IMR-90 (cell line): ENCODE data around the gene STAG2. TPM values are rescaled to one million over a fixed set of nuclear protein-coding genes. Genes with fewer than 3 reads are reported as not detected.

Experiments used
- ATAC-seq: fragments of 200-7000 bp; cut with Tn5 transposase; 2 replicates; pipeline ENCODE4 v1.9.1; 2020; ENCODE audit warnings: low read depth, mild to moderate bottlenecking, moderate library complexity
- BruUV-seq: library from RNA; stranded (reverse); fragments of 400-500 nt; replicated peaks from 2 replicates; lab custom pipeline; 2021; lab: Mats Ljungman, UMichigan
- CTCF ChIA-PET: fragments of 300-600 bp; formaldehyde crosslinking; extraction: SDS; loops from one replicate; lab custom pipeline; 2021; ENCODE audit warnings: antibody characterized with exemption; lab: Yijun Ruan, JAX
- POLR2A ChIA-PET: fragments of 300-600 bp; sonication (Branson Sonifier 250); formaldehyde crosslinking; loops from one replicate; lab custom pipeline; 2022; ENCODE audit warnings: antibody characterized with exemption; ENCODE audit not compliant: unreplicated experiment; lab: Charles Lee
- DNase-seq: peaks from one replicate; pipeline ENCODE4 v3.0.0; 2013
- H2AFZ ChIP-seq: replicated peaks from 2 replicates; pipeline ENCODE3; 2013; ENCODE audit warnings: low read length, mild to moderate bottlenecking; ENCODE audit not compliant: poor library complexity
- H2AK5ac ChIP-seq: 2 replicates; pipeline ENCODE4 v1.6.1; 2013; ENCODE audit warnings: low read depth, low read length, inconsistent platforms
- H2AK9ac ChIP-seq: replicated peaks from 2 replicates; pipeline ENCODE3; 2013; ENCODE audit warnings: mild to moderate bottlenecking, low read depth, low read length, moderate library complexity; ENCODE audit not compliant: poor library complexity
- H2BK120ac ChIP-seq: 2 replicates; pipeline ENCODE4 v1.6.1; 2013; ENCODE audit warnings: low read depth, low read length, inconsistent platforms
- H2BK15ac ChIP-seq: 3 replicates; pipeline ENCODE4 v1.6.1; 2013; ENCODE audit warnings: low read depth, low read length, inconsistent platforms
- H2BK20ac ChIP-seq: 2 replicates; pipeline ENCODE4 v1.6.1; 2013; ENCODE audit warnings: low read depth, mild to moderate bottlenecking, inconsistent platforms, low read length, moderate library complexity
- H2BK5ac ChIP-seq: 2 replicates; pipeline ENCODE4 v1.6.1; 2013; ENCODE audit warnings: mild to moderate bottlenecking, low read depth, low read length, inconsistent platforms; ENCODE audit not compliant: poor library complexity, severe bottlenecking
- H3K14ac ChIP-seq: replicated peaks from 2 replicates; pipeline ENCODE4 v1.6.1; 2013; ENCODE audit warnings: low read depth, low read length, inconsistent platforms
- H3K18ac ChIP-seq: 2 replicates; pipeline ENCODE4 v1.6.1; 2013; ENCODE audit warnings: low read depth, low read length, control low read depth
- H3K23ac ChIP-seq: 2 replicates; pipeline ENCODE4 v1.6.1; 2013; ENCODE audit warnings: low read depth, low read length, inconsistent platforms
- H3K27ac ChIP-seq: 2 replicates; pipeline ENCODE4 v1.5.1; 2013; ENCODE audit warnings: mild to moderate bottlenecking, control low read depth, low read length; ENCODE audit not compliant: insufficient read depth
- H3K27me3 ChIP-seq: 2 replicates; pipeline ENCODE4 v1.6.1; 2013; ENCODE audit warnings: low read length; ENCODE audit not compliant: control insufficient read depth, insufficient read depth
- H3K36me3 ChIP-seq: 2 replicates; pipeline ENCODE4 v1.6.1; 2013; ENCODE audit warnings: low read length, mixed read lengths; ENCODE audit not compliant: control insufficient read depth, insufficient read depth
- H3K4ac ChIP-seq: 2 replicates; pipeline ENCODE4 v1.6.1; 2013; ENCODE audit warnings: low read depth, low read length, inconsistent platforms
- H3K4me1 ChIP-seq: 2 replicates; pipeline ENCODE4 v1.6.1; 2013; ENCODE audit warnings: low read length, mixed read lengths; ENCODE audit not compliant: control insufficient read depth, insufficient read depth
- H3K4me2 ChIP-seq: 2 replicates; pipeline ENCODE4 v1.6.1; 2013; ENCODE audit warnings: low read depth, mild to moderate bottlenecking, control low read depth, low read length, moderate library complexity
- H3K4me3 ChIP-seq: 2 replicates; pipeline ENCODE4 v1.5.1; 2013; ENCODE audit warnings: low read depth, mild to moderate bottlenecking, control low read depth, low read length, moderate library complexity; ENCODE audit not compliant: insufficient read depth
- H3K56ac ChIP-seq: 2 replicates; pipeline ENCODE4 v1.6.1; 2013; ENCODE audit warnings: low read length, inconsistent platforms; ENCODE audit not compliant: insufficient read depth; ENCODE audit errors: extremely low read depth
- H3K79me1 ChIP-seq, 2 experiments: 2 replicates each; pipeline ENCODE4 v1.6.1; 2013; ENCODE audit warnings: low read length in 2 of 2, inconsistent platforms in 1 of 2, low read depth in 1 of 2
- H3K9ac ChIP-seq: 2 replicates; pipeline ENCODE4 v1.6.1; 2013; ENCODE audit warnings: low read depth, low read length, control low read depth
- H3K9me1 ChIP-seq: 2 replicates; pipeline ENCODE4 v1.6.1; 2013; ENCODE audit warnings: low read length, inconsistent platforms; ENCODE audit not compliant: insufficient read depth
- H3K9me3 ChIP-seq: 2 replicates; pipeline ENCODE4 v1.6.1; 2013; ENCODE audit warnings: low read length; ENCODE audit not compliant: control insufficient read depth, insufficient read depth
- H4K20me1 ChIP-seq: 2 replicates; pipeline ENCODE4 v1.6.1; 2013; ENCODE audit warnings: low read length, inconsistent platforms; ENCODE audit not compliant: insufficient read depth
- H4K5ac ChIP-seq: 2 replicates; pipeline ENCODE4 v1.6.1; 2013; ENCODE audit warnings: mild to moderate bottlenecking, low read depth, low read length, control low read depth
- H4K8ac ChIP-seq, 2 experiments: 2 replicates each; pipeline ENCODE4 v1.6.1; 2013; ENCODE audit warnings: low read depth in 2 of 2, low read length in 2 of 2, control low read depth in 1 of 2, inconsistent platforms in 1 of 2
- H4K91ac ChIP-seq: 2 replicates; pipeline ENCODE4 v1.6.1; 2013; ENCODE audit warnings: low read depth, low read length, inconsistent platforms; ENCODE audit not compliant: insufficient read depth
- CEBPB ChIP-seq: IDR thresholded peaks from 2 replicates; pipeline ENCODE4 v1.6.1; 2012; ENCODE audit warnings: low read depth, low read length, improper control_type of control experiment
- CHD1 ChIP-seq: IDR thresholded peaks from 2 replicates; pipeline ENCODE4 v1.6.1; 2012; ENCODE audit warnings: low read depth, low read length, improper control_type of control experiment
- MAFK ChIP-seq: IDR thresholded peaks from 2 replicates; pipeline ENCODE4 v1.6.1; 2012; ENCODE audit warnings: low read depth, low read length, improper control_type of control experiment
- MAZ ChIP-seq: IDR thresholded peaks from 2 replicates; pipeline ENCODE4 v1.6.1; 2012; ENCODE audit warnings: low read depth, mild to moderate bottlenecking, low read length, improper control_type of control experiment, moderate library complexity, borderline replicate concordance
- MXI1 ChIP-seq: IDR thresholded peaks from 2 replicates; pipeline ENCODE4 v1.6.1; 2012; ENCODE audit warnings: low read depth, mild to moderate bottlenecking, low read length, moderate library complexity, borderline replicate concordance
- NFE2L2 ChIP-seq: fragments of 150-350 bp; IDR thresholded peaks from 2 replicates; pipeline ENCODE4 v1.6.1; 2016; ENCODE audit warnings: low read depth, mild to moderate bottlenecking, low read length
- RAD21 ChIP-seq: IDR thresholded peaks from 2 replicates; pipeline ENCODE4 v1.6.1; 2012; ENCODE audit warnings: low read length, improper control_type of control experiment
- RFX5 ChIP-seq: IDR thresholded peaks from 2 replicates; pipeline ENCODE4 v1.8.0; 2012; ENCODE audit warnings: low read depth, mild to moderate bottlenecking, low read length, moderate library complexity
- SMC3 ChIP-seq: fragments of 150-350 bp; IDR thresholded peaks from 2 replicates; pipeline ENCODE4 v1.6.1; 2016; ENCODE audit warnings: low read depth, mild to moderate bottlenecking, antibody characterized with exemption, low read length, moderate library complexity
- WGBS, 2 experiments: methylation state at CpG; one replicate each; pipeline versions ENCODE4 v1.1.5 to v1.1.7; 2013; ENCODE audit warnings: missing lambda C conversion rate in 2 of 2; ENCODE audit not compliant: insufficient read length in 1 of 2; ENCODE audit errors: extremely low coverage in 2 of 2; 5-methylcytosine and 5-hydroxymethylcytosine counted together
- dilution Hi-C: fragments of 300-500 bp; cut with HindIII; formaldehyde crosslinking; loops from one replicate; pipeline ENCODE4 v1.14.3; 2018; ENCODE audit warnings: low sequenced_read_pairs; ENCODE audit not compliant: unreplicated experiment
- in situ Hi-C: fragments of 300-500 bp; cut with MboI; formaldehyde crosslinking; loops from 3 replicates; pipeline ENCODE4 v1.14.3; 2019; ENCODE audit warnings: low sequenced_read_pairs, inconsistent platforms, mixed read lengths
- intact Hi-C: fragments of 100-400 bp; cut with micrococcal nuclease; formaldehyde crosslinking; loops from 2 replicates; pipeline ENCODE4 v1.10.0; 2022
- polyA plus RNA-seq, 3 experiments: library from polyadenylated mRNA; depleted of rRNA; stranded (reverse); fragments of >200 nt; gene quantifications; 2 replicates each; pipeline ENCODE4 v1.2.3, GENCODE V29; 2012; ENCODE audit warnings: low replicate concordance in 1 of 3
- total RNA-seq: library from RNA; depleted of rRNA; stranded (reverse); fragments of >200 nt; gene quantifications from 2 replicates; pipeline ENCODE4 v1.2.3, GENCODE V29; 2012
- TF ChIP-seq, protein P1 (sequence below): conservative IDR thresholded peaks from 2 replicates; pipeline ENCODE4 v1.5.1; 2012; ENCODE audit warnings: mild to moderate bottlenecking, low read depth, low read length, improper control_type of control experiment

The STAG2 gene
- total and polyA plus RNA-seq, 2 of the 4 experiments (the other 2 are of a cell fraction): 19.6 to 71.2 TPM

DNA sequence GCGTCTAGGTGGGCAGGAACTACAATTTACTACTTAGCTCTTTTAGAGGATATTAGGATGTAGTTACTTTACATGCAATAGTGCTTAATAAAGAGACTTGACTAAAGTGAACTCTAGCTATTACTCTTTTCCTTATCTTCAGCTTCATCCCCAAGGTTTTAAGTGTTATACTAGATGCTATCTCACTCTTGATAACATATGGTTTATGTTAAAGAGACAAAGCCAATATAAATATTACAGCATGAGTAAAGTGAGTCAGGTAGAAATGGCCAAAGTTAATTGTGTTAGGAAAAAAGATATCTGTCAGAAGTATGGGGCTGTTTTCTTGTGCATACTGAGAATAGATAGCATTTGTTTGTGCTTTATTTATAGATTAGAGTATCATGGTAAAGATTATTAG lies 80.5 kb downstream of the STAG2 start:
- H3K36me3 ChIP-seq: peaks cover 2% of the 10 kb centered on the region; the same call in 1 of the 2 replicates
- ChIA-PET CTCF (no interaction called here), POLR2A (interaction anchor here (0.5 kb wide), 1 partner anchor 30 kb away, joined by 6 read pairs; no protein-coding TSS in a partner anchor)
- H3K9me3 ChIP-seq: no peaks in the 10 kb centered on the region
- peaks cover 3 to 6% of the 10 kb centered on the region in 2 experiments; a peak in 3 of 4 replicates for H3K79me1 ChIP-seq
- H3K27me3 ChIP-seq: no peaks in the 10 kb centered on the region
- in situ Hi-C loops (no loop called here), dilution Hi-C loops (no loop called here), intact Hi-C loops (no loop called here)
- ATAC-seq: no peak
- H3K14ac ChIP-seq: no peak overlapping the region
- no peak overlapping the region for H2BK120ac ChIP-seq
- no peak for TF ChIP-seq MAZ
- TF ChIP-seq MAFK: no peak
- no peak for TF ChIP-seq SMC3
- no peak for TF ChIP-seq RFX5
- TF ChIP-seq MXI1: no peak
- no peak for TF ChIP-seq CHD1
- TF ChIP-seq CEBPB: no peak
- TF ChIP-seq NFE2L2: no peak
- TF ChIP-seq RAD21: no peak
- TF ChIP-seq, protein P1, sequence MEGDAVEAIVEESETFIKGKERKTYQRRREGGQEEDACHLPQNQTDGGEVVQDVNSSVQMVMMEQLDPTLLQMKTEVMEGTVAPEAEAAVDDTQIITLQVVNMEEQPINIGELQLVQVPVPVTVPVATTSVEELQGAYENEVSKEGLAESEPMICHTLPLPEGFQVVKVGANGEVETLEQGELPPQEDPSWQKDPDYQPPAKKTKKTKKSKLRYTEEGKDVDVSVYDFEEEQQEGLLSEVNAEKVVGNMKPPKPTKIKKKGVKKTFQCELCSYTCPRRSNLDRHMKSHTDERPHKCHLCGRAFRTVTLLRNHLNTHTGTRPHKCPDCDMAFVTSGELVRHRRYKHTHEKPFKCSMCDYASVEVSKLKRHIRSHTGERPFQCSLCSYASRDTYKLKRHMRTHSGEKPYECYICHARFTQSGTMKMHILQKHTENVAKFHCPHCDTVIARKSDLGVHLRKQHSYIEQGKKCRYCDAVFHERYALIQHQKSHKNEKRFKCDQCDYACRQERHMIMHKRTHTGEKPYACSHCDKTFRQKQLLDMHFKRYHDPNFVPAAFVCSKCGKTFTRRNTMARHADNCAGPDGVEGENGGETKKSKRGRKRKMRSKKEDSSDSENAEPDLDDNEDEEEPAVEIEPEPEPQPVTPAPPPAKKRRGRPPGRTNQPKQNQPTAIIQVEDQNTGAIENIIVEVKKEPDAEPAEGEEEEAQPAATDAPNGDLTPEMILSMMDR: no peak
- no peak overlapping the region for H3K18ac ChIP-seq
- no peak overlapping the region for H3K56ac ChIP-seq
- H3K4me3 ChIP-seq: no peak overlapping the region
- no peak overlapping the region for H2AFZ ChIP-seq
- no peak overlapping the region for H3K27ac ChIP-seq
- H3K4me1 ChIP-seq: no peaks in the 10 kb centered on the region
- H4K5ac ChIP-seq: no peak overlapping the region
- H2AK5ac ChIP-seq: no peak overlapping the region
- no peak overlapping the region for H2BK20ac ChIP-seq
- BruUV-seq: no TSS peak
- no peak overlapping the region for H2AK9ac ChIP-seq
- H3K9me1 ChIP-seq: 0 out of 2 replicates have a peak, but pooled peaks cover 3% of the 10 kb centered on the region
- H4K20me1 ChIP-seq: no peaks in the 10 kb centered on the region
- H2BK15ac ChIP-seq: no peak overlapping the region
- H4K8ac ChIP-seq: no peak overlapping the region
- no peak overlapping the region for H3K4ac ChIP-seq
- DNase-seq: peak; percentile 1
- H3K9ac ChIP-seq: no peak overlapping the region
- no CpG with 5 or more reads among the region's 1 CpG for WGBS, 2 experiments
- H2BK5ac ChIP-seq: no peak overlapping the region
- H3K23ac ChIP-seq: no peak overlapping the region
- no peak overlapping the region for H3K4me2 ChIP-seq
- no peak overlapping the region for H4K91ac ChIP-seq
